GM19240 (cell line): Measurements from ENCODE around the gene OLIG2.

ENCODE experiments used
- DNase-seq: peaks from one replicate; pipeline ENCODE4 v3.0.0; 2011; ENCODE audit warnings: low spot score; ENCODE audit not compliant: insufficient read length

Gene OLIG2

GRCh38 chr21:33032434-33033047 lies 6.8 kb downstream of the OLIG2 start:
- no peak for DNase-seq

- no peak for DNase-seq
Observed at GRCh38 chr21:33033094-33033951, 7.6 kb downstream of the OLIG2 start.

- no peak for DNase-seq
Observed at GRCh38 chr21:33033961-33034413, 8.3 kb downstream of the OLIG2 start.

- DNase-seq: no peak
Observed at GRCh38 chr21:33035147-33035546, 9.4 kb downstream of the OLIG2 start.

GRCh38 chr21:33036430-33037162 lies 10.9 kb downstream of the OLIG2 start:
- no peak for DNase-seq

- no peak for DNase-seq
Observed at GRCh38 chr21:33037501-33037900, 11.8 kb downstream of the OLIG2 start.

GRCh38 chr21:33039536-33039935 lies 13.8 kb downstream of the OLIG2 start:
- DNase-seq: no peak

- DNase-seq: no peak
Observed at GRCh38 chr21:33040215-33040614, 14.5 kb downstream of the OLIG2 start.

GRCh38 chr21:33041981-33042380 lies 16.2 kb downstream of the OLIG2 start:
- no peak for DNase-seq

GRCh38 chr21:33042812-33043211 lies 17.1 kb downstream of the OLIG2 start:
- no peak for DNase-seq

- no peak for DNase-seq
Observed at GRCh38 chr21:33046455-33046854, 20.7 kb downstream of the OLIG2 start.

- no peak for DNase-seq
Observed at GRCh38 chr21:33047231-33047630, 21.5 kb downstream of the OLIG2 start.

- no peak for DNase-seq
Observed at GRCh38 chr21:33051925-33052324, 26.2 kb downstream of the OLIG2 start.

GRCh38 chr21:33053951-33054350 lies 28.2 kb downstream of the OLIG2 start:
- no peak for DNase-seq

GRCh38 chr21:33055991-33056390 lies 30.3 kb downstream of the OLIG2 start:
- no peak for DNase-seq

GRCh38 chr21:33057385-33057940 lies 31.7 kb downstream of the OLIG2 start:
- no peak for DNase-seq

- no peak for DNase-seq
Observed at GRCh38 chr21:33058527-33058926, 32.8 kb downstream of the OLIG2 start.

GRCh38 chr21:33058957-33059356 lies 33.2 kb downstream of the OLIG2 start:
- no peak for DNase-seq

GRCh38 chr21:33059380-33059841 lies 33.7 kb downstream of the OLIG2 start:
- DNase-seq: no peak

GRCh38 chr21:33061233-33061632 lies 35.5 kb downstream of the OLIG2 start:
- DNase-seq: no peak

- DNase-seq: no peak
Observed at GRCh38 chr21:33063375-33063883, 37.7 kb downstream of the OLIG2 start.
